ENCODE results near the gene TUNAR. TPM values are rescaled to one million over a fixed set of nuclear protein-coding genes. Genes with fewer than 3 reads are reported as not detected.

TUNAR gene
- total RNA-seq, 1 experiment from 2014 or later = 0.10 TPM

DNA sequence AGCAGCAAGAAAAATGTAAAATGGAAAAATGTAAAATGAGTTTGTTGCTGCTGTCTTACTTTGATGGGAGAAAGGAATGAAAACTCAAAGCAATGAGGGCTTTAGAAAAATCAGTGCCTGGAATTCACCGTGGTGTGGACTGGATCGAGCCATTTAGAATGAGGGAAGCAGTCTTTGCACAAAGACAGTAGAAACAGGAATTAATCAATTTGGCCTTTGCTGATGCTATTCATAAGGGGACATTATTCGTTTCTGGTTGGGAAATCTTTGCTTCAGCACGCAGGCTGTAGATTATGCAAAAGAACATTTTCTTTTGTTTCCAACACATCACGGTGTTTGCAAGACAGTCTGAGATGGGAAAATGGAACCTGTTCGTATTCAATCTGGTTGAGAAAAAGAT is 6.9 kb upstream of the TUNAR start:
- TF ChIP-seq REST (IDR thresholded peaks at IDR 0.05; ENCODE audit: insufficient read depth in 1 of 2, low read depth in 2 of 2, low read length in 1 of 2) (no peak), SIN3A (IDR thresholded peaks at IDR 0.05; ENCODE audit: borderline replicate concordance, insufficient read depth, low read depth, low read length) (no peak), TCF7L2 (IDR thresholded peaks at IDR 0.05; ENCODE audit: low read depth, low read length) (no peak)
- intact Hi-C loops (cut with micrococcal nuclease; ENCODE audit: unreplicated experiment) = no loop called here
- no peak for DNase-seq (ENCODE audit: low read depth, low spot score)
- Histone ChIP-seq H3K9me3 (ENCODE audit: control insufficient read depth, insufficient read depth, low read depth, low read length) (no peaks in the 10 kb centered on the region), H3K4me3 (ENCODE audit: low read depth in 2 of 2, low read length in 2 of 2) (no peak overlapping the region), H3K27ac (ENCODE audit: low read length) (no peak overlapping the region), H3K36me3 (ENCODE audit: control insufficient read depth, insufficient read depth, low read length) (no peaks in the 10 kb centered on the region), H3K4me1 (ENCODE audit: control insufficient read depth, insufficient read depth, low read length) (no peaks in the 10 kb centered on the region), H3K27me3 (ENCODE audit: control insufficient read depth, insufficient read depth, low read length) (peaks cover 5% of the 10 kb centered on the region; the same call in 1 of the 2 replicates)
- no TSS peak for BruUV-seq (replicated peaks)
- ChIA-PET POLR2A (no interaction called here), CTCF (no interaction called here)
- in situ Hi-C loops (cut with HindIII; ENCODE audit: low pct_unique_long_range_greater_than_20kb, low sequenced_read_pairs) = no loop called here
- no peak for ATAC-seq

GRCh38 chr14:95870772-95871171 is 5.9 kb upstream of the TUNAR start:
- in situ Hi-C loops (cut with HindIII; ENCODE audit: low pct_unique_long_range_greater_than_20kb, low sequenced_read_pairs) = no loop called here
- TF ChIP-seq, protein P1, sequence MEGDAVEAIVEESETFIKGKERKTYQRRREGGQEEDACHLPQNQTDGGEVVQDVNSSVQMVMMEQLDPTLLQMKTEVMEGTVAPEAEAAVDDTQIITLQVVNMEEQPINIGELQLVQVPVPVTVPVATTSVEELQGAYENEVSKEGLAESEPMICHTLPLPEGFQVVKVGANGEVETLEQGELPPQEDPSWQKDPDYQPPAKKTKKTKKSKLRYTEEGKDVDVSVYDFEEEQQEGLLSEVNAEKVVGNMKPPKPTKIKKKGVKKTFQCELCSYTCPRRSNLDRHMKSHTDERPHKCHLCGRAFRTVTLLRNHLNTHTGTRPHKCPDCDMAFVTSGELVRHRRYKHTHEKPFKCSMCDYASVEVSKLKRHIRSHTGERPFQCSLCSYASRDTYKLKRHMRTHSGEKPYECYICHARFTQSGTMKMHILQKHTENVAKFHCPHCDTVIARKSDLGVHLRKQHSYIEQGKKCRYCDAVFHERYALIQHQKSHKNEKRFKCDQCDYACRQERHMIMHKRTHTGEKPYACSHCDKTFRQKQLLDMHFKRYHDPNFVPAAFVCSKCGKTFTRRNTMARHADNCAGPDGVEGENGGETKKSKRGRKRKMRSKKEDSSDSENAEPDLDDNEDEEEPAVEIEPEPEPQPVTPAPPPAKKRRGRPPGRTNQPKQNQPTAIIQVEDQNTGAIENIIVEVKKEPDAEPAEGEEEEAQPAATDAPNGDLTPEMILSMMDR (IDR thresholded peaks at IDR 0.05) = no peak
- TF ChIP-seq TCF7L2 (IDR thresholded peaks at IDR 0.05; ENCODE audit: low read depth, low read length) = no peak
- TF ChIP-seq POLR2AphosphoS5 (IDR thresholded peaks at IDR 0.05; ENCODE audit: low read depth, low read length) = no peak
- TF ChIP-seq REST (IDR thresholded peaks at IDR 0.05; ENCODE audit: insufficient read depth in 1 of 2, low read depth in 2 of 2, low read length in 1 of 2) = no peak
- TF ChIP-seq SIN3A (IDR thresholded peaks at IDR 0.05; ENCODE audit: borderline replicate concordance, insufficient read depth, low read depth, low read length) = no peak
- CTCF ChIA-PET = no interaction called here
- Histone ChIP-seq H3K4me3 (ENCODE audit: low read depth in 2 of 2, low read length in 2 of 2) (no peak overlapping the region), H3K4me1 (ENCODE audit: control insufficient read depth, insufficient read depth, low read length) (no peaks in the 10 kb centered on the region), H3K9me3 (ENCODE audit: control insufficient read depth, insufficient read depth, low read depth, low read length) (no peaks in the 10 kb centered on the region), H3K27ac (ENCODE audit: low read length) (no peak overlapping the region), H3K27me3 (ENCODE audit: control insufficient read depth, insufficient read depth, low read length) (peaks cover 5% of the 10 kb centered on the region; the same call in 1 of the 2 replicates), H3K36me3 (ENCODE audit: control insufficient read depth, insufficient read depth, low read length) (no peaks in the 10 kb centered on the region)
- ATAC-seq = no peak
- intact Hi-C loops (cut with micrococcal nuclease; ENCODE audit: unreplicated experiment) = no loop called here
- BruUV-seq (replicated peaks) = no TSS peak
- DNase-seq (ENCODE audit: low read depth, low spot score) = no peak
- POLR2A ChIA-PET = no interaction called here
